OCI-LY1 (cell line): ENCODE results near the gene NF2.

ENCODE experiments used
- CTCF ChIP-seq: fragments of 200-600 bp; sonication (generic), shearing (Covaris generic); IDR thresholded peaks from 2 replicates; pipeline ENCODE4 v1.5.1; 2017; ENCODE audit warnings: mild to moderate bottlenecking, antibody characterized with exemption, low read length, moderate library complexity, mixed read lengths
- EZH2 ChIP-seq: fragments of 200-600 bp; sonication (generic), shearing (Covaris generic); IDR thresholded peaks from 2 replicates; pipeline ENCODE4 v1.8.0; 2017; ENCODE audit warnings: borderline replicate concordance, mixed run types, mild to moderate bottlenecking, antibody characterized with exemption, low read length, moderate library complexity, mixed read lengths

- no peak for TF ChIP-seq EZH2
- no peak for TF ChIP-seq CTCF
Observed at GRCh38 chr22:29713156-29713727, 109.8 kb downstream of the NF2 start.
